Measurements from ENCODE around the gene SPOCK3. TPM values are rescaled to one million over a fixed set of nuclear protein-coding genes. Genes with fewer than 3 reads are reported as not detected.
A peak's percentile ranks its signal among the peaks of the same experiment; 100 is the strongest.
"Not testable (repeated sequence)": the region's sequence is repeated elsewhere in the genome, so short reads cannot be mapped to it uniquely, and the experiment has no call there.

The SPOCK3 gene
- not detected for total RNA-seq

DNA sequence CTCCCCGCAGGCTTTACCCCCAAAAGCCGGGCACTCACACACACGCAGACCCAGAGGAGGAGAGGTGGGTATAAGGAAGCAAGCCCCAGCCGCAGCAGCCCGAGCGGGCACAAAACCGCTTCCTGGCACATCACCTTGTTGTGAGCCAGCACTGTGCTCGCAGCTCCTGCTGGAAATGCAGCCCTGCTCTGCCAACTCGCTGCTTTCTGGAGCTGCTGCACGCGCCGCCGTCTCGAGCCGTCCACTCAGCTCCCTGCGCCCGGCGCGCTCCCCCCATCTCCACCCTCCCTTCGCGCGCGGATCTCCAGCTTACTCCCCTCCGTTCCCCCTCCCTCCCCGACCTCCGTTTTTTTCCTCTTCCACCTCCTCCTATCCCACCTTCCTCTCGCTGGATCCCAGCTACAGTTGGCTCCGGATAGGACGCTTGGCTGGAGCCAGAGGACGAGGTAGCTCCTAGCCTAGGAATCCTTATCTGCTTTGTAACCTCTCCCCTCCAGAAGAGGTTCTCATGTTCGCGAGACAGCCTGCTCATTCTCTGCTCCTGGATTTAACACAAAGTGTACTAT, at the start of gene SPOCK3:
Gene SPOCK3, minus strand, starts transcription at position 179 of the 566 bp plus-strand sequence.
- no peaks in the 10 kb centered on the region for H3K36me3 ChIP-seq
- peaks cover 0 to 18% of the 10 kb centered on the region in 2 donors for H3K4me1 ChIP-seq
- no peaks in the 10 kb centered on the region for H3K9me3 ChIP-seq
- TF ChIP-seq, protein P1, sequence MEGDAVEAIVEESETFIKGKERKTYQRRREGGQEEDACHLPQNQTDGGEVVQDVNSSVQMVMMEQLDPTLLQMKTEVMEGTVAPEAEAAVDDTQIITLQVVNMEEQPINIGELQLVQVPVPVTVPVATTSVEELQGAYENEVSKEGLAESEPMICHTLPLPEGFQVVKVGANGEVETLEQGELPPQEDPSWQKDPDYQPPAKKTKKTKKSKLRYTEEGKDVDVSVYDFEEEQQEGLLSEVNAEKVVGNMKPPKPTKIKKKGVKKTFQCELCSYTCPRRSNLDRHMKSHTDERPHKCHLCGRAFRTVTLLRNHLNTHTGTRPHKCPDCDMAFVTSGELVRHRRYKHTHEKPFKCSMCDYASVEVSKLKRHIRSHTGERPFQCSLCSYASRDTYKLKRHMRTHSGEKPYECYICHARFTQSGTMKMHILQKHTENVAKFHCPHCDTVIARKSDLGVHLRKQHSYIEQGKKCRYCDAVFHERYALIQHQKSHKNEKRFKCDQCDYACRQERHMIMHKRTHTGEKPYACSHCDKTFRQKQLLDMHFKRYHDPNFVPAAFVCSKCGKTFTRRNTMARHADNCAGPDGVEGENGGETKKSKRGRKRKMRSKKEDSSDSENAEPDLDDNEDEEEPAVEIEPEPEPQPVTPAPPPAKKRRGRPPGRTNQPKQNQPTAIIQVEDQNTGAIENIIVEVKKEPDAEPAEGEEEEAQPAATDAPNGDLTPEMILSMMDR (IDR thresholded peaks at IDR 0.05), result no peak
- no peaks in the 10 kb centered on the region for H3K27me3 ChIP-seq
- no peak within 1 kb of the TSS for H3K27ac ChIP-seq
- no peak for DNase-seq (ENCODE audit: low spot score)
- peak within 1 kb of the TSS; percentile 4 to 42 for H3K4me3 ChIP-seq

DNA sequence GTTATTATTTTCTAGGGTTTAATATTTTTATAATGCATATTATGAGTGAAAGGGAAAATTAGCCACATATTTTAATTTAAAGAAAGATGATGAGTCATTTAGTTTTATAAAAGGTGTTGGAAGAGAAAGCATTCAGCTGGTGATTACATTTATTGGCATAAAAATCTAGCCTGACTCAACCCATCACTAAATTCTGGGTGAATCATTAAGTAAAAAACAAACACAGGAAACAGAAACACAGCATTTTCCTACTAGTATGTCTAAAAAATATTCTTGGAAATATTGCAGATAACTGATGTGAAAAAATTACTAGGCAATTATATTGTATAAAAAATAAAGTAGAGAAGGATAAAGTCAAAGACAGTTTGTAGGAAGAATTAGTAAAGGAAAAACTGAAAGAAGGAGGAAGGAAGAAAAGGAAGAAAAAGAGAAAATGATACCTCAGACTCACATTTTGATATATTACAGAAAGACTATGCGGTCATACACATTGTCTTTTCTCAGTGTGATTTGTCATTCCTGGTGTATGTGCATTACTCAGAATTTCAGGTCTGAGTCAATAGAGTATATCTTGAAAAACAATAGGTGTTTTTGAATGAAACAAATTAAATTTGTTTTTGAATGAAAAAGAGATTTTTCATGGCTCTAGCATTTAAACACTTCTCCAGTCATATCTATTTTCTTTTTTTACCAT, 48.0 kb upstream of the SPOCK3 start:
- H3K9me3 ChIP-seq, result peaks cover 0 to 3% of the 10 kb centered on the region in 2 donors
- H3K27me3 ChIP-seq, result no peaks in the 10 kb centered on the region
- H3K4me3 ChIP-seq, result no peak overlapping the region
- no peaks in the 10 kb centered on the region for H3K4me1 ChIP-seq
- DNase-seq (ENCODE audit: low spot score), result no peak
- TF ChIP-seq, protein P1 (IDR thresholded peaks at IDR 0.05), result no peak
- no peak overlapping the region for H3K27ac ChIP-seq
- no peaks in the 10 kb centered on the region for H3K36me3 ChIP-seq

DNA sequence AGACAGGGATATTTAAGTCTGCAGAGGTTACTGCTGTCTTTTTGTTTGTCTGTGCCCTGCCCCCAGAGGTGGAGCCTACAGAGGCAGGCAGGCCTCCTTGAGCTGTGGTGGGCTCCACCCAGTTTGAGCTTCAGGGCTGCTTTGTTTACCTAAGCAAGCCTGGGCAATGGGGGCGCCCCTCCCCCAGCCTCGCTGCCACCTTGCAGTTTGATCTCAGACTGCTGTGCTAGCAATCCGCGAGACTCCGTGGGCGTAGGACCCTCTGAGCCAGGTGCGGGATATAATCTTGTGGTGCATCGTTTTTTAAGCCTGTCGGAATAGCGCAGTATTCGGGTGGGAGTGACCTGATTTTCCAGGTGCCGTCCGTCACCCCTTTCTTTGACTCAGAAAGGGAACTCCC, 47.3 kb upstream of the SPOCK3 start:
- not testable (repeated sequence) for H3K36me3 ChIP-seq; H3K4me3 ChIP-seq; DNase-seq (ENCODE audit: low spot score); H3K9me3 ChIP-seq; H3K27me3 ChIP-seq; H3K4me1 ChIP-seq; H3K27ac ChIP-seq

DNA sequence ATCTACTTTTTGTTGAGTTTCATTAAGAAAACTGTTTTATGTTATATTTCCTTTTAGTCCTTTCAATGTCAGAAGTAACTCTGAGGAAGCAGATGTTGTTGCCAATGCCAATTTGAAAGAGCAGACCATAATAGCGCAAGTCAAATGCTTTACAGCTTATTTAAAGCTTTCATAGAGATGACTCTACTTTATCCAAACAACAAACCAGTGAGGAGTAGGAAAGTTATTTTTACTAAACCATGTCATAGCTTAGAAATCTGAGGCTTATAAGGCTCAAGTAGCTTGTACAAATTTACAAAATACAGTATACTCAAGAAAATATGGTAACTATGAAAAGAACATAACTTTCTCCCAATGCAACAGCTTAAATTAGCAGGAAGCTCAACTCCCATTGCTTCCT, 40.1 kb upstream of the SPOCK3 start:
- no peaks in the 10 kb centered on the region for H3K36me3 ChIP-seq
- no peaks in the 10 kb centered on the region for H3K9me3 ChIP-seq
- DNase-seq (ENCODE audit: low spot score), result no peak
- no peak overlapping the region for H3K4me3 ChIP-seq
- H3K27me3 ChIP-seq, result no peaks in the 10 kb centered on the region
- TF ChIP-seq, protein P1 (IDR thresholded peaks at IDR 0.05), result no peak
- H3K27ac ChIP-seq, result no peak overlapping the region
- H3K4me1 ChIP-seq, result no peaks in the 10 kb centered on the region

DNA sequence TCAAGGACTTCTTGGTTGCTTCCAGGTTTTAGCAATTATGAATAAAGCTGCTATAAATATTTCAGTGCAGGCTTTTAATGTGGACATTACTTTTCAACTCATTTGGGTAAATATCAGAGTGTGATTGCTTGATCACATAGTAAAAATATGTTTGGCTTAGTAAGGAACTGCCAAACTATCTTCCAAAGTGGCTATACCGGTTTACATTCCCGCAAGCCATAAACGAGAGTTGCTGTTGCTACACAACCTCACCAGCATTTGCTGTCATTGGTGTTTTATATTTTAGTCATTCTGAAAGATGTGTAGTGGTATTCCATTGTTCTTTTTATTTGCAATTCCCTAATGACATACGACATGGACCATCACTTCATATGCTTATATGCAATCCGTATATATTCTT, 30.9 kb upstream of the SPOCK3 start:
- no peak for DNase-seq (ENCODE audit: low spot score)
- H3K27ac ChIP-seq, result no peak overlapping the region
- TF ChIP-seq, protein P1 (IDR thresholded peaks at IDR 0.05), result no peak

DNA sequence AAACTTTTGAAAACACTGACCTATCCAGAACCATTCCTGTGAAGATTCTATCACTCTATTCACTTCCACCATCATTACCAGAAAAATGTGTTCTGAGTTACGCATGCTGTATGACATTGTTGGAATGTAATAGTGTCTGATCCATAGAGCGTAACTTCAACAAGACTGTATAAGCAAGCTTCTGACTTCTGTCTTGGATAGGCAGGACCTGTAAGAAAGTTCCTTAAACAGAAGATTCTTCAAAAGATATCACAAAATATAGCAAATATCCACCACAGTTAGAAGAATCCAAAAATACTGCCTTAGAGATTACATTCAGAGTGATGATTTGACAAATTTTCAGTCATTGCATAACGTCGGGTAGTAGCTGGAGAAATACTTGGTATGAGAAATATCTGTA, 14.0 kb upstream of the SPOCK3 start:
- H3K27ac ChIP-seq, result no peak overlapping the region
- no peak for DNase-seq (ENCODE audit: low spot score)
- H3K27me3 ChIP-seq, result no peaks in the 10 kb centered on the region
- no peaks in the 10 kb centered on the region for H3K36me3 ChIP-seq
- peaks cover 0 to 7% of the 10 kb centered on the region in 2 donors for H3K9me3 ChIP-seq
- no peaks in the 10 kb centered on the region for H3K4me1 ChIP-seq
- TF ChIP-seq, protein P1 (IDR thresholded peaks at IDR 0.05), result no peak
- no peak overlapping the region for H3K4me3 ChIP-seq

More for the DNA sequence above, 30.9 kb upstream of the SPOCK3 start:
- Histone ChIP-seq H3K4me3 (no peak overlapping the region), H3K27me3 (no peaks in the 10 kb centered on the region), H3K36me3 (no peaks in the 10 kb centered on the region), H3K9me3 (no peaks in the 10 kb centered on the region), H3K4me1 (no peaks in the 10 kb centered on the region)
